ENCODE measurements around the gene RAB1B. TPM values are rescaled to one million over a fixed set of nuclear protein-coding genes. Genes with fewer than 3 reads are reported as not detected.

RAB1B gene
- total and polyA plus RNA-seq, 4 donors: 78.6 to 203 (median 168) TPM

DNA sequence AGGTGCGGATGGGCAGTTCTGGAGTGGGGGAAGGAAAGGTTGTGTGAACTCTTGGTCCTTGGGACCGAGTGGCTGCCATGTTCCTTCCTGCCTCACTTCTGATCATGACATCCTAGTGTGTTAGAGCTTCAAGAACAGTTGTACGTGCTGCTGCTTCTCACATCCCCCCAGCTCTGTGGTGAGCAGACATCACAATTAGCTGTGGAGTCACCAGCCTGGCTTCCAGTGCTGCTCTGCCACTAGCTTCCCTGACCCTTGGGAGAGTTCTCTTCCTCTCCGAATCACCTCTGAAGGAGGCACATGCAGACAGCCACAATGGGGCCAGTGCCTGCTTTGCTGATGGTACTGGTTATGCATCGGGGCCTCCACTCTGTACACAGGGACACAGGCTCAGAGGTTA lies 6.2 kb upstream of the RAB1B start:
- peaks cover 0 to 33% (median 22%) of the 10 kb centered on the region in 4 donors for H3K36me3 ChIP-seq (ENCODE audit: control insufficient read depth in 4 of 4, insufficient read depth in 4 of 4, low read length in 4 of 4)
- no peaks in the 10 kb centered on the region for H3K27me3 ChIP-seq (ENCODE audit: control insufficient read depth in 3 of 3, insufficient read depth in 3 of 3, low read length in 2 of 3)
- H3K4me3 ChIP-seq: no peak overlapping the region
- no peak for TF ChIP-seq CTCF (IDR thresholded peaks at IDR 0.05; ENCODE audit: control extremely low read depth, extremely low read depth)
- WGBS, 2 donors: 91 to 92% methylated on average over 5 of the region's 5 CpGs
- H3K9ac ChIP-seq (ENCODE audit: insufficient read depth in 1 of 2, low read length in 2 of 2): no peak overlapping the region
- peaks cover 0 to 13% (median 2%) of the 10 kb centered on the region in 5 donors for H3K4me1 ChIP-seq (ENCODE audit: control insufficient read depth in 5 of 5, insufficient read depth in 5 of 5, low read length in 5 of 5)
- H3K27ac ChIP-seq (ENCODE audit: low read depth in 1 of 2, low read length in 1 of 2): no peak overlapping the region
- ATAC-seq (ENCODE audit: insufficient read depth, low FRiP score): no peak
- no peak for DNase-seq
- no peaks in the 10 kb centered on the region for H3K9me3 ChIP-seq (ENCODE audit: control insufficient read depth in 4 of 4, insufficient read depth in 3 of 4, low read length in 3 of 4)

DNA sequence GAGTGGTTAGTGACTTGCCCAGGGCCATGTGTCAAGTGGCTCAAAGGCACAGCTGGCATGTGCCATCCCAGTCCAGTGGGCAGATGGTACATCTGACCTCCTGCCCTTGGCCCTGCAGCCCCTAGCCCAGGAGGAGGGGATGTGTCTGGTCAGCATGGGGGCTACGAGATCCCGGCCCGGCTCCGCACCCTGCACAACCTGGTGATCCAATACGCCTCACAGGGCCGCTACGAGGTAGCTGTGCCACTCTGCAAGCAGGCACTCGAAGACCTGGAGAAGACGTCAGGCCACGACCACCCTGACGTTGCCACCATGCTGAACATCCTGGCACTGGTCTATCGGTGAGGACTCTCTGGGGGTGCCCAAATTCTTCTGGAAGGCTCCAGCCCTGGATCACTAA lies 5.7 kb upstream of the RAB1B start:
- DNase-seq (no peak), ATAC-seq (ENCODE audit: insufficient read depth, low FRiP score) (no peak)
- H3K27me3 ChIP-seq (ENCODE audit: control insufficient read depth in 3 of 3, insufficient read depth in 3 of 3, low read length in 2 of 3): no peaks in the 10 kb centered on the region
- H3K9me3 ChIP-seq (ENCODE audit: control insufficient read depth in 4 of 4, insufficient read depth in 3 of 4, low read length in 3 of 4): no peaks in the 10 kb centered on the region
- peaks cover 0 to 13% (median 2%) of the 10 kb centered on the region in 5 donors for H3K4me1 ChIP-seq (ENCODE audit: control insufficient read depth in 5 of 5, insufficient read depth in 5 of 5, low read length in 5 of 5)
- H3K9ac ChIP-seq (ENCODE audit: insufficient read depth in 1 of 2, low read length in 2 of 2): no peak overlapping the region
- no peak overlapping the region for H3K27ac ChIP-seq (ENCODE audit: low read depth in 1 of 2, low read length in 1 of 2)
- no peak overlapping the region for H3K4me3 ChIP-seq
- no peak for TF ChIP-seq CTCF (IDR thresholded peaks at IDR 0.05; ENCODE audit: control extremely low read depth, extremely low read depth)
- WGBS, 2 donors: 95 to 96% methylated on average over 12 of the region's 12 CpGs
- H3K36me3 ChIP-seq (ENCODE audit: control insufficient read depth in 4 of 4, insufficient read depth in 4 of 4, low read length in 4 of 4): peaks cover 0 to 33% (median 22%) of the 10 kb centered on the region in 4 donors

- no peak for ATAC-seq (ENCODE audit: insufficient read depth, low FRiP score)
- Histone ChIP-seq H3K27me3 (ENCODE audit: control insufficient read depth in 3 of 3, insufficient read depth in 3 of 3, low read length in 2 of 3) (no peaks in the 10 kb centered on the region), H3K36me3 (ENCODE audit: control insufficient read depth in 4 of 4, insufficient read depth in 4 of 4, low read length in 4 of 4) (peaks cover 0 to 30% (median 22%) of the 10 kb centered on the region in 4 donors), H3K4me3 (no peak overlapping the region), H3K27ac (ENCODE audit: low read depth in 1 of 2, low read length in 1 of 2) (no peak overlapping the region), H3K9ac (ENCODE audit: insufficient read depth in 1 of 2, low read length in 2 of 2) (no peak overlapping the region), H3K9me3 (ENCODE audit: control insufficient read depth in 4 of 4, insufficient read depth in 3 of 4, low read length in 3 of 4) (no peaks in the 10 kb centered on the region), H3K4me1 (ENCODE audit: control insufficient read depth in 5 of 5, insufficient read depth in 5 of 5, low read length in 5 of 5) (peaks cover 0 to 13% (median 2%) of the 10 kb centered on the region in 5 donors)
- WGBS, 2 donors: 92 to 100% methylated on average over 4 of the region's 4 CpGs
- no peak for TF ChIP-seq CTCF (IDR thresholded peaks at IDR 0.05; ENCODE audit: control extremely low read depth, extremely low read depth)
- DNase-seq: no peak
These were observed 5.2 kb upstream of the RAB1B start for GRCh38 chr11:66263231-66263630.

GRCh38 chr11:66263785-66264184 lies 4.7 kb upstream of the RAB1B start:
- Histone ChIP-seq H3K4me1 (ENCODE audit: control insufficient read depth in 5 of 5, insufficient read depth in 5 of 5, low read length in 5 of 5) (peaks cover 0 to 8% (median 0%) of the 10 kb centered on the region in 5 donors), H3K36me3 (ENCODE audit: control insufficient read depth in 4 of 4, insufficient read depth in 4 of 4, low read length in 4 of 4) (peaks cover 0 to 30% (median 22%) of the 10 kb centered on the region in 4 donors), H3K9me3 (ENCODE audit: control insufficient read depth in 4 of 4, insufficient read depth in 3 of 4, low read length in 3 of 4) (no peaks in the 10 kb centered on the region), H3K9ac (ENCODE audit: insufficient read depth in 1 of 2, low read length in 2 of 2) (no peak overlapping the region), H3K27me3 (ENCODE audit: control insufficient read depth in 3 of 3, insufficient read depth in 3 of 3, low read length in 2 of 3) (no peaks in the 10 kb centered on the region), H3K27ac (ENCODE audit: low read depth in 1 of 2, low read length in 1 of 2) (no peak overlapping the region), H3K4me3 (no peak overlapping the region)
- no peak for TF ChIP-seq CTCF (IDR thresholded peaks at IDR 0.05; ENCODE audit: control extremely low read depth, extremely low read depth)
- 95 to 98% methylated on average over 10 of the region's 10 CpGs for WGBS, 2 donors
- DNase-seq: no peak
- no peak for ATAC-seq (ENCODE audit: insufficient read depth, low FRiP score)
